Measurements from ENCODE around the gene PSG4. TPM values are rescaled to one million over a fixed set of nuclear protein-coding genes. Genes with fewer than 3 reads are reported as not detected.
"Not testable (repeated sequence)": the region's sequence is repeated elsewhere in the genome, so short reads cannot be mapped to it uniquely, and the experiment has no call there.

Gene PSG4
- total and polyA plus RNA-seq, 2 donors, result 0.11 TPM; not detected in 1

DNA sequence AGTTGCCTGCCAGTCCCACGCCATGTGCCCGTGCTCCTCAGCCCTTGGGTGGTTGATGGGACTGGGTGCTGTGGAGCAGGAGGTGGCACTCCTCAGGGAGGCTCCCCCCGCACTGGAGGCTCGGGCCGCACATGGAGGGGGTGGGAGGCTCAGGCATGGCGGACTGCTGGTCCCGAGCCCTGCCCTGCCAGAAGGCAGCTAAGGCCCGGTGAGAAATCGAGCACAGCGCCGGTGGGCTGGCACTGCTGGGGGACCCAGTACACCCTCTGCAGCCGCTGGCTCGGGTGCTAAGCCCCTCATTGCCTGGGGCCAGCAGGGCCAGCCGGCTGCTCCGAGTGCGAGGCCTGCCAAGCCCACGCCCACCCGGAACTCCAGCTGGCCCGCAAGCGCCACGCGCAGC, 16.5 kb upstream of the PSG4 start:
- H3K4me3 ChIP-seq (ENCODE audit: low read depth, low read length); H3K27ac ChIP-seq (ENCODE audit: low read depth); H3K36me3 ChIP-seq (ENCODE audit: insufficient read depth); H3K4me1 ChIP-seq (ENCODE audit: insufficient read depth); DNase-seq (ENCODE audit: extremely low spot score): not testable (repeated sequence)
- WGBS, result 90% methylated on average over 22 of the region's 22 CpGs

DNA sequence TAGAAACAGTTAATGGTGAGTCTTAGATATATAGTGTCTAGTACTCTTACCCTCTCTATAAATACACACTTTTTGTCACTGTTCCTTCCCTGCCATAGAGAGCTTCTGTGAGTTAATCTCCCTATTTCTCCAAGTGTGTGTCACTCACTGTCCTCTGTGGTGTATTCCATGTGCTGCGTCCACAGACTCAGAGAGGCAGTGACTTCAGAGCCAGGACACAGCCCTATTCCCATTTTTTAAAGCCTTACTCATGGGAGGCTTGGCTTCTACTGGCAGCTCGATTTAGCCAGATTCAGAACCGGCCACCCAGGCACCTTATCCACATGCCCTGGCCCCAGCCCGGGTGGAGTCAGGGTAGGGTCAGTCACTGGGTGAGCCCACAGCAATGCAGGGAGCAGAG, 13.7 kb upstream of the PSG4 start:
- H3K36me3 ChIP-seq (ENCODE audit: insufficient read depth); H3K4me1 ChIP-seq (ENCODE audit: insufficient read depth); H3K4me3 ChIP-seq (ENCODE audit: low read depth, low read length); DNase-seq (ENCODE audit: extremely low spot score); H3K27ac ChIP-seq (ENCODE audit: low read depth): not testable (repeated sequence)
- 83% methylated on average over 4 of the region's 4 CpGs for WGBS

DNA sequence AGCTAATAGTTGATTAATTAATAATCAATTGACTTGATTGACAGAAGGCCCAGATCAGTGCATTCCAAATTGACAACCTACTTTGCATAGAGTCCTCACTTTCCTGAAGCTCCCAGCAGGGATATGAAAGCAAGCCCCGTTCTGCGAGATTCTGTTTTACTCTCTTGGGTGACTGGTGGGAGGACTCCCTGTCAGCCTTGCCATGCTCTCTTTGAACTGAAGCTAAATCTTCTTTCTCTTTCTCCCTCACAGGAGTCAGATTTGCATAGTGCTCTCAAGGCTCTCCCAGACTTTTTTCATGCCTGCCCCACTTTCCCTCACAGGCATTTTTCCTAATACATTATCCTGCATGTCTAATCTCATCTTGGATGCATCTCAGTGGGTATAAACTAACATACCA, 10.4 kb upstream of the PSG4 start:
- WGBS, result 34% methylated on average over 2 of the region's 2 CpGs
- not testable (repeated sequence) for H3K27ac ChIP-seq (ENCODE audit: low read depth); H3K36me3 ChIP-seq (ENCODE audit: insufficient read depth); DNase-seq (ENCODE audit: extremely low spot score); H3K4me1 ChIP-seq (ENCODE audit: insufficient read depth); H3K4me3 ChIP-seq (ENCODE audit: low read depth, low read length)

DNA sequence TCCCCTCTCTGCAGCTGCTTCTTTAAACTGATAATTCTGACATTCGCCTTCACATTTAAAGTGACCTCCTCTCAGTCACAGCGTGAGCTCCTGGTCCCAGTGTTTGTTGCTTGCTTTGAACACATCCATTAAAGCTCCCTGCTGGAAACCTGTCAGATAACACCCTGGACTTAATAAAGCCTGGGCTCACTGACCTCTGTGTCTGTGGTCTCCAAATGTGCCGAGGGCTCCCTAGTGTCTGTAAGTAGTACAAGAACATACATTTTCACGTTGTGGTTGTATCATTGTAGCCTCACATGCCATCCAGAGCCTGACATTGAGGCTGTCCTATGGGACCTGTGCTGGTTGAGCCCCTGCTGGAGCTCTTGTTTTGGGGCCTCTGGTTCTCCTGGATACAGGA, 2.6 kb upstream of the PSG4 start:
- H3K4me1 ChIP-seq (ENCODE audit: insufficient read depth), result no peaks in the 10 kb centered on the region
- H3K36me3 ChIP-seq (ENCODE audit: insufficient read depth), result no peaks in the 10 kb centered on the region
- no peak overlapping the region for H3K27ac ChIP-seq (ENCODE audit: low read depth)
- 42% methylated on average over 4 of the region's 4 CpGs for WGBS
- H3K4me3 ChIP-seq (ENCODE audit: low read depth, low read length), result no peak overlapping the region
- DNase-seq (ENCODE audit: extremely low spot score), result no peak

DNA sequence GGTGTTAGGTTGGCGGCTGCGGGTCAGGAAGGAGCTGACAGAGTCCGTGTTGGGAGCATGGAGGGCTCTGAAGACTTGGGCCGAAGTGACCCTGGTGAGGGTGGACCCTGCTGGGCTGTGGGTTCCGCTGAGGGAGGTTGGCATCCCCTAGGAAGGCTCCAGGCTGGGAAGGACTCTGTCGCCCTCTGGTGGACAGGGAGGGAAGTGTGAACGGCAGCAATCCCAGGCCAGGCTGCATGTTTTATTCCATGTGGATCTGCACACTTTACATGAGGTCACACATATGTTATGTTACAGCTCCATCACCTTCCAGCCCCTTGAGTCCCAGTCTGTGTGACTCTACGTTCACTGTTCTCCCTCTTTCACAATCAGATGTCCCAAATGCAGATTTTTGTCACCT, 1.7 kb upstream of the PSG4 start:
- DNase-seq (ENCODE audit: extremely low spot score); H3K4me1 ChIP-seq (ENCODE audit: insufficient read depth); H3K27ac ChIP-seq (ENCODE audit: low read depth); H3K36me3 ChIP-seq (ENCODE audit: insufficient read depth); H3K4me3 ChIP-seq (ENCODE audit: low read depth, low read length): not testable (repeated sequence)
- WGBS, result 47% methylated on average over 8 of the region's 8 CpGs

DNA sequence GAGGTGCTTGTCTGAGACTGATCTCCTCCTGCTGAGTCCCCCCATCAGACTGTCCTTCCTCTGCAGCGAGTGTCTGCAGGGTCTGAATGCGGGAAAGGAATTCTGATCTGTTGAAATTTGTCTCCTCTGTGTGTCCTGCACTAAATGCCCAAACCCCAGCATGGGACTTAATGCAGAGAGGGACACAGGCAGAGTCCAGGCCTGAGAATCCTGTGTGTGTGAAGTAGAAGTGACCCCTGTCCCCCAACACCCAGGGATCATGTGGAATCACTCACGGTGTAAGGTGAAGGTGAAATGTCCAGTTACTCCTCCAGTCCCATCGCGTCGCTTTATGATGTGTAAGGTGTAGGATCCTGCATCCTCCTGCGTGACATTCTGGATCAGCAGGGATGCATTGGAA, 1.8 kb downstream of the PSG4 start:
- WGBS, result 89% methylated on average over 7 of the region's 7 CpGs
- H3K4me3 ChIP-seq (ENCODE audit: low read depth, low read length); H3K4me1 ChIP-seq (ENCODE audit: insufficient read depth); H3K36me3 ChIP-seq (ENCODE audit: insufficient read depth); DNase-seq (ENCODE audit: extremely low spot score); H3K27ac ChIP-seq (ENCODE audit: low read depth): not testable (repeated sequence)

DNA sequence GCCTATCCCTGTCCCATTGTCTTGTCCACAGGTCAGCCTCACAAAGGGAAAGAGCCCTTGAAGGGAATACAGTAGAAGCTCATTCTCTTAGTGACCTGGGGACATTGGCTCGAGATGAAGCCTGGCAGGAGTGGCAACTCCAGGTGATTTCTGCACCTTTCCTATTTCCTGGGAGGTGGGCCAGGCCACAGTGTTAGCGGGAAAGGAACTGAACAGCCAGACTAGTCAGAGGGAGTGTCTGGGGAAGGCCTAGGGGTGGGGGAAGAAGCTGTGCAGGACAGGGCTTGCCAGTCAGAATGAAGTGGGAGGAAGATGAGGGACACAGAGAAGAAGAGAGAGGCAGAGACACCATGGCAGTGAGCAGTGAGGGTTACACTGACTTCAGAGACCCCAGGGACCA, 3.5 kb downstream of the PSG4 start:
- not testable (repeated sequence) for H3K4me1 ChIP-seq (ENCODE audit: insufficient read depth); H3K27ac ChIP-seq (ENCODE audit: low read depth); H3K4me3 ChIP-seq (ENCODE audit: low read depth, low read length); DNase-seq (ENCODE audit: extremely low spot score); H3K36me3 ChIP-seq (ENCODE audit: insufficient read depth)
- 71% methylated on average over 2 of the region's 2 CpGs for WGBS

DNA sequence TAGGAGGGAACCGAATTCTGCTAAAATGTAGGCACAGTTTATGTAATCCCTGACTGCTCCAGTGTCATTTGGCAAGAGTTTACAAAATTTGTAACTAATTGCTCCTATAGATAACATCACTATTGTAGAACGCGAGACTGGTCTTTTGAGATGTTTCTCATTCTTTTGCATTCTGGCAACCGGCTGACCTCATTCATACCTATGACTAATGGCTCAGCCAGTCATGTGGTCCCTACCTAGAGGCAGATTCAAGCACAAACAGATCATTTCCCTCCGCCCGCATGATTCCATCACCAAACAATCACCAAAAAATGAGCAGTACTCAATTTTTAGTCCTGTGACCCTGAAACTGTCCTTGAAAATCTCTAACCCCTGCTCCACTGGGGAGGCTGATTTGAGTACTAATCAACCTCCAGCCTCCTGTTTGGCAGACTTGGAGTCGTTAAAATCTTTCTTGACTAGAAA, 4.1 kb downstream of the PSG4 start:
- not testable (repeated sequence) for DNase-seq (ENCODE audit: extremely low spot score); H3K27ac ChIP-seq (ENCODE audit: low read depth); H3K36me3 ChIP-seq (ENCODE audit: insufficient read depth); H3K4me1 ChIP-seq (ENCODE audit: insufficient read depth); H3K4me3 ChIP-seq (ENCODE audit: low read depth, low read length)
- WGBS, result 58% methylated on average over 7 of the region's 7 CpGs

DNA sequence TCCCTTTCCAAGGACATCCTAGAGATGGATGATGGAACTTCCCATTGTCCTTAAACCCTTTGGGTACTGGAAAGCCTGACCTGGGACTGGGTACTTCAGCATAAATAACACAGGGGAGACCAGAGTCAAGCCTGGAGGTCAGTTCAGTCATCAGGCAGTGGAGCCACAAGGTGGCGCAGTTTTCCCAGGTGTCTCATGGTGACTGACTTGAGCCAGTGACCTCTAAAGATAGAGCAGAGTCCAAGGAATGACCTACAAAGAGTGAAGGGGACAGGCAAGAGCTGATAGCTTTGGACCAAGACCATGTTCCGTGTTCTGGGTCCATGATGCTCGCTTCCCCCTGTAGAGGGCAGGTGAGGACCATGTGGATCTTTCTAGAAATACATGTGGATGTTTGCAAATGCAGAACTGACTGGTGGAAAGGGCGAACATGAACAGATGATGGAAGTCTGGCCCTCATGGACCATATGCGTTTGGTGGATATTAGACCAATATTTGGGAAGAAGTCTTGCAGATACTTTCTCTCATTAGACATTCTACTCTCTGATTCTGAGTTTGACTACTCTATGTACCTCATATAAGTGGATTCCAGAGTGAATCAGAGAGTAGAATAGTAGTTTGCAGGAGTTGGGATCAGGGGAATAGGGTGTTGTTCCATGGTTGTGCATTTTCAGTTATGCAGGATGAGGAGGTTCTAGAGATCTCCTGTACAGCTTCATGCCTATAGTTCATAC, 6.6 kb downstream of the PSG4 start:
- H3K27ac ChIP-seq (ENCODE audit: low read depth); H3K36me3 ChIP-seq (ENCODE audit: insufficient read depth); H3K4me1 ChIP-seq (ENCODE audit: insufficient read depth); DNase-seq (ENCODE audit: extremely low spot score); H3K4me3 ChIP-seq (ENCODE audit: low read depth, low read length): not testable (repeated sequence)
- 61% methylated on average over 5 of the region's 5 CpGs for WGBS

DNA sequence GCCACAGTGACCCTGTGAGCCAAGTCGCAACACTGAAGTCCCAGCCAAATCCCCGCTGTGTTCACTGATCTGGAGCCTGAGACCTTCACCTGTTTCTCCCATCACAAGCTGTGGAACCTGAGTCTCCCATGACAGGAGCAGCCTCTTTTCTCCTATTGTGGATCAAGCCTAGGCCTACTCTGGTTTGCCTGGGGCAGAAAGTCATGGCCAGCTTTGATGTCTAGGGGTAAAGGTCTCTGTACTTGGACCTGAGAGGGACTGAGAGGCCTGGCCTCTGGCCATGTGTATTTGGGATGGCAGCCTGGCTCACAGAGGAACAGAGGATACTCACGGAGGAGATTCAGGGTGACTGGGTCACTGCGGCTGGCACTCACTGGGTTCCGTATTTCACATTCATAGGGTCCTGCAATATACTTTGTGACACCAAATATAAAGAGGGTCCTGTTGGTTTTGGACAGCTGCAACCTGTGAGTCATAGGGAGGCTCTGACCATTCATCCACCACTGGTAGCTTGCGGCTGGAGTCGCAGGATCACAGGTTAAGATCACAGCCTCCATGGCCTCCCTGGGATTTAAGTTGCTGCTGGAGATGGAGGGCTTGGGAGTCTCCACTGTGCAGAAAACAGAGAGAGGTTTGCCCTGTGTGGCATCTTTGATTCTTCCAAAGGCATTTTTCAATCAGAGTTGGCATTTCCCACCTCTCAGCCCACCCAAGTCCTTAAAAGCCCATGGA, 7.6 kb downstream of the PSG4 start:
- H3K4me3 ChIP-seq (ENCODE audit: low read depth, low read length); H3K36me3 ChIP-seq (ENCODE audit: insufficient read depth); H3K27ac ChIP-seq (ENCODE audit: low read depth); H3K4me1 ChIP-seq (ENCODE audit: insufficient read depth); DNase-seq (ENCODE audit: extremely low spot score): not testable (repeated sequence)
- 92% methylated on average over 4 of the region's 7 CpGs for WGBS

DNA sequence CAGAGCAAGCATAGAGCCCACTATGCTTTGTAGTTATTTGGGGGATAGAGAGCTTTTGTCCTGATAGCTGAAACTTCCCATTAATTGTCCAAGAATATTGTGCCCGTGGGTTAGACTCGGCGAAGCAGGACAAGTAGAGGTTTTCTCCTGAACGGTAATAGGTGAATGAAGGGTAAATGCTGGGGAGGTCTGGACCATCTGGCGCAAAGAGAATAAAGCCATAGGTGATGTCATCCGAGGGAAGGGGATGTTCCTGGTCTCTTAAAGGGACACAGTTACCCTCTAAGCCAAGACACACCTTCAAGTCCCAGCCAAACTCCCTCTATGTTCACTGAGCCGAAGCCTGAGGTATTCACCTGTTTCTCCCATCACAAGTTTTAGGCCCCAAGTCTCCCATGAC, 11.0 kb downstream of the PSG4 start:
- 77% methylated on average over 7 of the region's 7 CpGs for WGBS
- not testable (repeated sequence) for H3K36me3 ChIP-seq (ENCODE audit: insufficient read depth); H3K4me1 ChIP-seq (ENCODE audit: insufficient read depth); H3K27ac ChIP-seq (ENCODE audit: low read depth); H3K4me3 ChIP-seq (ENCODE audit: low read depth, low read length); DNase-seq (ENCODE audit: extremely low spot score)

DNA sequence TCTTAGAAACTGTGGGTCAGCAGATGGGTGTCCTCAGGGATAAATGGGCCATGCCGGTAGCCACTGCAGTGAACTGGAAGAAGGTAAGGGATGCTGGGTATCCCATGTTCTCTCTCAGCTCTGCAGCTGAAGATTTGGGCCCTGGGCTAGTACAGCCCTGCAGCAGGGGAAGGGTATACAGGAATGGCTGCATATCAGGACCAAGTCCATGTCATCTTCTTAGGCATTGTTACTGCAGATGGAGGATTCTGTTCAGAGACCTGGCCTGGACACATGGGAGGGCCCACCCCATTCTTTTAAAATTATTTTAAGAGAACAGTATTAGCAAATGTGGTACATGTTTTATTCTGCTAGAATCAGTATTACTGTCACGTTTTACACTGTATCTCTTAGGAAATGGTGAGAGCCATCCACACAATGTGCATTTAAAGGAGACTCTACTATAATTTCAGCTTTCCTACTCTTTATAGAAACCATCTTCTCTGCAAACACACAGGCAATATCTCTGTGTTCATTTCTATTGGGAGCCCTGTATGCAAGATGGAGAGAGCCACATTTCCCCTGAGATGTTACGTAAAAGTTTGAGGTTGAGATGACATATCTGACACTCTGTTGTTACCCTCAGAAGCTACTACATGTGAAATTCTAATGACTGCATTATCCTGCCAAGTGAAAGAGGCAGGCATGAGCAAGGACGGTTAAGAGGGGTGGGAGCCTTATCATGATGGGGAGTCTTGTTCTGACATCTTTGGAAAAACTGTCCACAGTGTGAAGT, 12.9 kb downstream of the PSG4 start:
- WGBS, result 63% methylated on average over 4 of the region's 4 CpGs
- DNase-seq (ENCODE audit: extremely low spot score); H3K4me3 ChIP-seq (ENCODE audit: low read depth, low read length); H3K4me1 ChIP-seq (ENCODE audit: insufficient read depth); H3K36me3 ChIP-seq (ENCODE audit: insufficient read depth); H3K27ac ChIP-seq (ENCODE audit: low read depth): not testable (repeated sequence)

DNA sequence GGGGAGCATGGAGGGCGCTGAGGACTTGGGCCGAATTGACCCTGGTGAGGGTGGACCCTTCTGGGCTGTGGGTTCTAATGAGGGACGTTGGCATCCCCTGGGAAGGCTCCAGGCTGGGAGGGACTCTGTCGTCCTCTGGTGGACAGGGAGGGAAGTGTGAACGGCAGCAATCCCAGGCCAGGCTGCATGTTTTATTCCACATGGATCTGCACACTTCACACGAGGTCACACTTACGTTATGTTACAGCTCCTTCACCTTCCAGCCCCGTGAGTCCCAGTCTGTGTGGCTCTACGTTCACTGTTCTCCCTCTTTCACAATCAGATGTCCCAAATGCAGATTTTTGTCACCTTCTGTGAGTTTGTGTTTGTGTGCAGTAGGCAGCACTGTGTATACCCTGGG, 17.3 kb downstream of the PSG4 start:
- not testable (repeated sequence) for DNase-seq (ENCODE audit: extremely low spot score); H3K4me3 ChIP-seq (ENCODE audit: low read depth, low read length); H3K4me1 ChIP-seq (ENCODE audit: insufficient read depth); H3K36me3 ChIP-seq (ENCODE audit: insufficient read depth); H3K27ac ChIP-seq (ENCODE audit: low read depth)
- 61% methylated on average over 9 of the region's 9 CpGs for WGBS
